ENCODE results near the gene MCC. TPM values are rescaled to one million over a fixed set of nuclear protein-coding genes. Genes with fewer than 3 reads are reported as not detected.
A peak's percentile ranks its signal among the peaks of the same experiment; 100 is the strongest.

The MCC gene
- total RNA-seq, 1 experiment from 2014 or later, result 23.5 TPM

DNA sequence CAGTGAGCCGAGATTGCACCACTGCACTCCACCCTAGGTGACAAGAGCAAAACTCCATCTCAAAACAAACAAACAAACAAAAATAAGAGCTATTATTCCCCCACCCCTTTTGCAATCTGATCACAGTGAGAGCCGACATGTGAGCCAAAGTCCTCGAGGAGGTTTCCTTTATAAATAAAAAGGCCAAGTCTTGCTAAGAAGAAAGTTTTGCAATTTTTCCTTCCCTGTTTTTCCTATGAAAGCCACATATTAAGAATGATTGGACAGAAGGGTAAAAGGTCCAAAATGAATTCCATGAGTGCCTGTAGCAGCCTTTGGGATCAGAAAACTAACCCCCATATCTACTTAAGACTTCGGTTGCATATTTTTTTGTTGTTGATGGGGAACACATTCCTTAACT, 233.1 kb downstream of the MCC start:
- Mint-ChIP-seq H3K9me3 (peaks cover 34% of the 10 kb centered on the region), H3K27ac (no peak overlapping the region), H3K4me1 (peaks cover 30% of the 10 kb centered on the region), H3K4me3 (no peak overlapping the region), H3K27me3 (ENCODE audit: low read depth) (no peaks in the 10 kb centered on the region), H3K36me3 (peaks cover 17% of the 10 kb centered on the region)
- no peak for ATAC-seq
- TF ChIP-seq ETV6 (CRISPR knock-in tag; IDR thresholded peaks at IDR 0.05), result no peak
- no peak for TF ChIP-seq SOX15 (CRISPR knock-in tag; IDR thresholded peaks at IDR 0.05)
- no peak for TF ChIP-seq NFYB (CRISPR knock-in tag; conservative IDR thresholded peaks at IDR 0.05; ENCODE audit: low read depth)
- TF ChIP-seq ZMAT4 (CRISPR knock-in tag; IDR thresholded peaks at IDR 0.05), result no peak
- TF ChIP-seq JAZF1 (CRISPR knock-in tag; IDR thresholded peaks at IDR 0.05), result no peak
- TF ChIP-seq CTCF (IDR thresholded peaks at IDR 0.05), result no peak
- no peak for TF ChIP-seq GABPB1 (CRISPR knock-in tag; IDR thresholded peaks at IDR 0.05)
- no peak for TF ChIP-seq ZNF416 (CRISPR knock-in tag; IDR thresholded peaks at IDR 0.05)
- TF ChIP-seq, protein P1, sequence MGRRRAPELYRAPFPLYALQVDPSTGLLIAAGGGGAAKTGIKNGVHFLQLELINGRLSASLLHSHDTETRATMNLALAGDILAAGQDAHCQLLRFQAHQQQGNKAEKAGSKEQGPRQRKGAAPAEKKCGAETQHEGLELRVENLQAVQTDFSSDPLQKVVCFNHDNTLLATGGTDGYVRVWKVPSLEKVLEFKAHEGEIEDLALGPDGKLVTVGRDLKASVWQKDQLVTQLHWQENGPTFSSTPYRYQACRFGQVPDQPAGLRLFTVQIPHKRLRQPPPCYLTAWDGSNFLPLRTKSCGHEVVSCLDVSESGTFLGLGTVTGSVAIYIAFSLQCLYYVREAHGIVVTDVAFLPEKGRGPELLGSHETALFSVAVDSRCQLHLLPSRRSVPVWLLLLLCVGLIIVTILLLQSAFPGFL (CRISPR knock-in tag; IDR thresholded peaks at IDR 0.05; ENCODE audit: borderline replicate concordance), result no peak
- no peak for TF ChIP-seq GRHL2 (CRISPR knock-in tag; IDR thresholded peaks at IDR 0.05; ENCODE audit: insufficient replicate concordance, severe bottlenecking)
- TF ChIP-seq NFE2L1 (CRISPR knock-in tag; IDR thresholded peaks at IDR 0.05), result no peak
- no peak for DNase-seq (ENCODE audit: low spot score)
- POLR2A ChIA-PET, result no interaction called here
- CTCF ChIA-PET, result no interaction called here

- H3K4me3 Mint-ChIP-seq, result no peak overlapping the region
- DNase-seq (ENCODE audit: low spot score) (no peak), ATAC-seq (no peak)
- POLR2A ChIA-PET, result no interaction called here
- TF ChIP-seq, protein P1 (CRISPR knock-in tag; IDR thresholded peaks at IDR 0.05; ENCODE audit: borderline replicate concordance), result no peak
- TF ChIP-seq MAX (CRISPR knock-in tag; IDR thresholded peaks at IDR 0.05) (no peak), ZNF416 (CRISPR knock-in tag; IDR thresholded peaks at IDR 0.05) (no peak), SMAD4 (CRISPR knock-in tag; IDR thresholded peaks at IDR 0.05) (no peak), ESRRA (CRISPR knock-in tag; IDR thresholded peaks at IDR 0.05; ENCODE audit: borderline replicate concordance) (no peak)
- no peaks in the 10 kb centered on the region for H3K27me3 Mint-ChIP-seq (ENCODE audit: low read depth)
- H3K9me3 Mint-ChIP-seq, result peaks cover 19% of the 10 kb centered on the region
- no peak overlapping the region for H3K27ac Mint-ChIP-seq
- H3K4me1 Mint-ChIP-seq, result peaks cover 35% of the 10 kb centered on the region
- peaks cover 2% of the 10 kb centered on the region; the same call in 1 of the 2 replicates for H3K36me3 Mint-ChIP-seq
- CTCF ChIA-PET, result interaction anchor here (0.6 kb wide), 1 partner anchor 194 kb away, joined by 3 read pairs; no protein-coding TSS in a partner anchor
Observed at GRCh38 chr5:113253037-113253436, 235.2 kb downstream of the MCC start.

GRCh38 chr5:113252066-113252465, 236.2 kb downstream of the MCC start:
- no peaks in the 10 kb centered on the region; the same call in 1 of the 2 replicates for H3K36me3 Mint-ChIP-seq
- ATAC-seq (no peak), DNase-seq (ENCODE audit: low spot score) (no peak)
- peaks cover 17% of the 10 kb centered on the region for H3K9me3 Mint-ChIP-seq
- H3K27me3 Mint-ChIP-seq (ENCODE audit: low read depth), result no peaks in the 10 kb centered on the region
- H3K27ac Mint-ChIP-seq, result no peak overlapping the region
- peaks cover 43% of the 10 kb centered on the region for H3K4me1 Mint-ChIP-seq
- CTCF ChIA-PET, result no interaction called here
- no peak overlapping the region for H3K4me3 Mint-ChIP-seq
- POLR2A ChIA-PET, result no interaction called here
- TF ChIP-seq SMAD4 (CRISPR knock-in tag; IDR thresholded peaks at IDR 0.05), result no peak
- TF ChIP-seq ZNF317 (CRISPR knock-in tag; IDR thresholded peaks at IDR 0.05; ENCODE audit: borderline replicate concordance, low read depth), result no peak
- TF ChIP-seq ZNF121 (CRISPR knock-in tag; IDR thresholded peaks at IDR 0.05), result 0 out of 2 replicates have a peak, but pooled peaks have one; percentile 41
- TF ChIP-seq, protein P2, sequence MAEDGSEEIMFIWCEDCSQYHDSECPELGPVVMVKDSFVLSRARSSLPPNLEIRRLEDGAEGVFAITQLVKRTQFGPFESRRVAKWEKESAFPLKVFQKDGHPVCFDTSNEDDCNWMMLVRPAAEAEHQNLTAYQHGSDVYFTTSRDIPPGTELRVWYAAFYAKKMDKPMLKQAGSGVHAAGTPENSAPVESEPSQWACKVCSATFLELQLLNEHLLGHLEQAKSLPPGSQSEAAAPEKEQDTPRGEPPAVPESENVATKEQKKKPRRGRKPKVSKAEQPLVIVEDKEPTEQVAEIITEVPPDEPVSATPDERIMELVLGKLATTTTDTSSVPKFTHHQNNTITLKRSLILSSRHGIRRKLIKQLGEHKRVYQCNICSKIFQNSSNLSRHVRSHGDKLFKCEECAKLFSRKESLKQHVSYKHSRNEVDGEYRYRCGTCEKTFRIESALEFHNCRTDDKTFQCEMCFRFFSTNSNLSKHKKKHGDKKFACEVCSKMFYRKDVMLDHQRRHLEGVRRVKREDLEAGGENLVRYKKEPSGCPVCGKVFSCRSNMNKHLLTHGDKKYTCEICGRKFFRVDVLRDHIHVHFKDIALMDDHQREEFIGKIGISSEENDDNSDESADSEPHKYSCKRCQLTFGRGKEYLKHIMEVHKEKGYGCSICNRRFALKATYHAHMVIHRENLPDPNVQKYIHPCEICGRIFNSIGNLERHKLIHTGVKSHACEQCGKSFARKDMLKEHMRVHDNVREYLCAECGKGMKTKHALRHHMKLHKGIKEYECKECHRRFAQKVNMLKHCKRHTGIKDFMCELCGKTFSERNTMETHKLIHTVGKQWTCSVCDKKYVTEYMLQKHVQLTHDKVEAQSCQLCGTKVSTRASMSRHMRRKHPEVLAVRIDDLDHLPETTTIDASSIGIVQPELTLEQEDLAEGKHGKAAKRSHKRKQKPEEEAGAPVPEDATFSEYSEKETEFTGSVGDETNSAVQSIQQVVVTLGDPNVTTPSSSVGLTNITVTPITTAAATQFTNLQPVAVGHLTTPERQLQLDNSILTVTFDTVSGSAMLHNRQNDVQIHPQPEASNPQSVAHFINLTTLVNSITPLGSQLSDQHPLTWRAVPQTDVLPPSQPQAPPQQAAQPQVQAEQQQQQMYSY (CRISPR knock-in tag; IDR thresholded peaks at IDR 0.05), result no peak
